ENCODE measurements around the gene CCDC85C. TPM values are rescaled to one million over a fixed set of nuclear protein-coding genes. Genes with fewer than 3 reads are reported as not detected.
A peak's percentile ranks its signal among the peaks of the same experiment; 100 is the strongest.

CCDC85C gene
- total RNA-seq, 1 experiment from 2014 or later, result 25.8 TPM

- no peak for DNase-seq (ENCODE audit: low spot score)
- in situ Hi-C loops (cut with HindIII; ENCODE audit: low sequenced_read_pairs), result no loop called here
Measured at GRCh38 chr14:99550387-99550992, 53.5 kb downstream of the CCDC85C start.

GRCh38 chr14:99549684-99550083, 54.3 kb downstream of the CCDC85C start:
- no peak for DNase-seq (ENCODE audit: low spot score)
- in situ Hi-C loops (cut with HindIII; ENCODE audit: low sequenced_read_pairs), result no loop called here

- DNase-seq (ENCODE audit: low spot score), result peak; percentile 73
- in situ Hi-C loops (cut with HindIII; ENCODE audit: low sequenced_read_pairs), result no loop called here
Measured at GRCh38 chr14:99548871-99549515, 55.0 kb downstream of the CCDC85C start.

- peak; percentile 78 for DNase-seq (ENCODE audit: low spot score)
- in situ Hi-C loops (cut with HindIII; ENCODE audit: low sequenced_read_pairs), result no loop called here
Measured at GRCh38 chr14:99548255-99548654, 55.8 kb downstream of the CCDC85C start.

- in situ Hi-C loops (cut with HindIII; ENCODE audit: low sequenced_read_pairs), result no loop called here
- DNase-seq (ENCODE audit: low spot score), result no peak
Measured at GRCh38 chr14:99546234-99546879, 57.6 kb downstream of the CCDC85C start.

GRCh38 chr14:99545586-99545985, 58.4 kb downstream of the CCDC85C start:
- in situ Hi-C loops (cut with HindIII; ENCODE audit: low sequenced_read_pairs), result no loop called here
- DNase-seq (ENCODE audit: low spot score), result no peak

- DNase-seq (ENCODE audit: low spot score), result no peak
- in situ Hi-C loops (cut with HindIII; ENCODE audit: low sequenced_read_pairs), result no loop called here
Measured at GRCh38 chr14:99544991-99545390, 59.0 kb downstream of the CCDC85C start.

- in situ Hi-C loops (cut with HindIII; ENCODE audit: low sequenced_read_pairs), result no loop called here
- DNase-seq (ENCODE audit: low spot score), result no peak
Measured at GRCh38 chr14:99543985-99544384, 60.0 kb downstream of the CCDC85C start.

GRCh38 chr14:99543370-99543769, 60.6 kb downstream of the CCDC85C start:
- in situ Hi-C loops (cut with HindIII; ENCODE audit: low sequenced_read_pairs), result no loop called here
- DNase-seq (ENCODE audit: low spot score), result no peak

- in situ Hi-C loops (cut with HindIII; ENCODE audit: low sequenced_read_pairs), result no loop called here
- DNase-seq (ENCODE audit: low spot score), result no peak
Measured at GRCh38 chr14:99542566-99542965, 61.4 kb downstream of the CCDC85C start.

- DNase-seq (ENCODE audit: low spot score), result no peak
- in situ Hi-C loops (cut with HindIII; ENCODE audit: low sequenced_read_pairs), result no loop called here
Measured at GRCh38 chr14:99541677-99542470, 62.1 kb downstream of the CCDC85C start.

- in situ Hi-C loops (cut with HindIII; ENCODE audit: low sequenced_read_pairs), result no loop called here
- no peak for DNase-seq (ENCODE audit: low spot score)
Measured at GRCh38 chr14:99541211-99541610, 62.8 kb downstream of the CCDC85C start.

- in situ Hi-C loops (cut with HindIII; ENCODE audit: low sequenced_read_pairs), result no loop called here
- DNase-seq (ENCODE audit: low spot score), result no peak
Measured at GRCh38 chr14:99540196-99541032, 63.6 kb downstream of the CCDC85C start.

GRCh38 chr14:99539491-99539890, 64.5 kb downstream of the CCDC85C start:
- in situ Hi-C loops (cut with HindIII; ENCODE audit: low sequenced_read_pairs), result no loop called here
- no peak for DNase-seq (ENCODE audit: low spot score)

GRCh38 chr14:99538733-99539132, 65.3 kb downstream of the CCDC85C start:
- no peak for DNase-seq (ENCODE audit: low spot score)
- in situ Hi-C loops (cut with HindIII; ENCODE audit: low sequenced_read_pairs), result no loop called here

GRCh38 chr14:99538275-99538674, 65.7 kb downstream of the CCDC85C start:
- DNase-seq (ENCODE audit: low spot score), result peak; percentile 67
- in situ Hi-C loops (cut with HindIII; ENCODE audit: low sequenced_read_pairs), result no loop called here

- peak; percentile 57 for DNase-seq (ENCODE audit: low spot score)
- in situ Hi-C loops (cut with HindIII; ENCODE audit: low sequenced_read_pairs), result no loop called here
Measured at GRCh38 chr14:99537399-99537798, 66.6 kb downstream of the CCDC85C start.

- in situ Hi-C loops (cut with HindIII; ENCODE audit: low sequenced_read_pairs), result no loop called here
- no peak for DNase-seq (ENCODE audit: low spot score)
Measured at GRCh38 chr14:99535908-99536778, 67.9 kb downstream of the CCDC85C start.

Measured in G401 (cell line).